BJ (cell line): ENCODE data around the gene ARHGAP42. TPM values are rescaled to one million over a fixed set of nuclear protein-coding genes. Genes with fewer than 3 reads are reported as not detected.

Experiments
- CTCF ChIA-PET: fragments of 350-600 bp; formaldehyde crosslinking; extraction: SDS; loops from one replicate; lab custom pipeline; 2021; ENCODE audit warnings: antibody characterized with exemption, inconsistent platforms; lab: Yijun Ruan, JAX
- POLR2A ChIA-PET: fragments of 300-600 bp; sonication (Branson Sonifier 250); formaldehyde crosslinking; extraction: SDS; loops from one replicate; lab custom pipeline; 2021; ENCODE audit warnings: antibody characterized with exemption; lab: Charles Lee
- DNase-seq: peaks from one replicate; pipeline ENCODE4 v3.0.0-alpha.2; 2011; ENCODE audit warnings: low read depth
- H3K27me3 ChIP-seq: 2 replicates; pipeline ENCODE4 v1.6.0; 2011; ENCODE audit warnings: low read length; ENCODE audit not compliant: control insufficient read depth, insufficient read depth
- H3K36me3 ChIP-seq: 2 replicates; pipeline ENCODE4 v1.5.1; 2011; ENCODE audit warnings: low read length; ENCODE audit not compliant: control insufficient read depth, insufficient read depth
- H3K4me3 ChIP-seq: 2 replicates; pipeline ENCODE4 v1.5.1; 2011; ENCODE audit warnings: low read depth, mild to moderate bottlenecking, control low read depth, low read length
- CTCF ChIP-seq: IDR thresholded peaks from 2 replicates; pipeline ENCODE4 v1.5.1; 2011; ENCODE audit warnings: low read depth, mild to moderate bottlenecking, control low read depth, inconsistent platforms, low read length, moderate library complexity; ENCODE audit not compliant: insufficient read depth
- polyA plus RNA-seq: library from polyadenylated mRNA; depleted of rRNA; stranded (reverse); fragments of >200 nt; gene quantifications from 2 replicates; pipeline ENCODE4 v1.2.3, GENCODE V29; 2011

The ARHGAP42 gene
- polyA plus RNA-seq, 1 experiment, result 0.76 TPM

DNA sequence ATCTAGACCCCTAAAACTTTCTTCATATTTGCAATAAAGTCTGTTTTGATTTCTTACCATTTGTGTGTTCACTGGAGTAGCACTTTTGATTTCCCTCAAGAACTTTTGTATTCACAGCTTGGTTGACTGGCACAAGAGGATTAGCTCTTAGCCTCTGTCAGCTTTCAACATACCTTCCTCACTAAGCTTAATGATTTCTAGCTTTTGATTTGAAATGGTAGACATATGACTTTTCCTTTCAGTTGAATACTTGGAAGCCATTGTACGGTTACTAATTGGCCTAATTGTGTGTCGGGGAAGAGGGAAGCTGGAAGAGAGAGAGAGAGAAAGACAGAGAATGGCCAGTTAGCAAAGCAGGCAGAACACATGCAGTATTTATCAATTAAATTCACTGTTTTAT lies 180.5 kb downstream of the ARHGAP42 start:
- POLR2A ChIA-PET, result no interaction called here
- Histone ChIP-seq H3K36me3 (no peaks in the 10 kb centered on the region), H3K4me3 (no peak overlapping the region), H3K27me3 (no peaks in the 10 kb centered on the region)
- no peak for TF ChIP-seq CTCF
- DNase-seq, result no peak
- CTCF ChIA-PET, result interaction anchor here (0.6 kb wide), 1 partner anchor 138 kb away, joined by 3 read pairs; no protein-coding TSS in a partner anchor

GRCh38 chr11:100869328-100869727 lies 182.2 kb downstream of the ARHGAP42 start:
- no peak for DNase-seq
- no peaks in the 10 kb centered on the region for H3K36me3 ChIP-seq
- no peaks in the 10 kb centered on the region for H3K27me3 ChIP-seq
- no peak overlapping the region for H3K4me3 ChIP-seq
- TF ChIP-seq CTCF, result no peak
- POLR2A ChIA-PET, result no interaction called here
- CTCF ChIA-PET, result no interaction called here

- no peak overlapping the region for H3K4me3 ChIP-seq
- H3K36me3 ChIP-seq, result no peaks in the 10 kb centered on the region
- POLR2A ChIA-PET, result no interaction called here
- no peaks in the 10 kb centered on the region for H3K27me3 ChIP-seq
- CTCF ChIA-PET, result interaction anchor here (0.7 kb wide), 1 partner anchor 228 kb away, joined by 3 read pairs; no protein-coding TSS in a partner anchor
- no peak for DNase-seq
- TF ChIP-seq CTCF, result no peak
These were observed 183.1 kb downstream of the ARHGAP42 start for GRCh38 chr11:100870138-100870537.

DNA sequence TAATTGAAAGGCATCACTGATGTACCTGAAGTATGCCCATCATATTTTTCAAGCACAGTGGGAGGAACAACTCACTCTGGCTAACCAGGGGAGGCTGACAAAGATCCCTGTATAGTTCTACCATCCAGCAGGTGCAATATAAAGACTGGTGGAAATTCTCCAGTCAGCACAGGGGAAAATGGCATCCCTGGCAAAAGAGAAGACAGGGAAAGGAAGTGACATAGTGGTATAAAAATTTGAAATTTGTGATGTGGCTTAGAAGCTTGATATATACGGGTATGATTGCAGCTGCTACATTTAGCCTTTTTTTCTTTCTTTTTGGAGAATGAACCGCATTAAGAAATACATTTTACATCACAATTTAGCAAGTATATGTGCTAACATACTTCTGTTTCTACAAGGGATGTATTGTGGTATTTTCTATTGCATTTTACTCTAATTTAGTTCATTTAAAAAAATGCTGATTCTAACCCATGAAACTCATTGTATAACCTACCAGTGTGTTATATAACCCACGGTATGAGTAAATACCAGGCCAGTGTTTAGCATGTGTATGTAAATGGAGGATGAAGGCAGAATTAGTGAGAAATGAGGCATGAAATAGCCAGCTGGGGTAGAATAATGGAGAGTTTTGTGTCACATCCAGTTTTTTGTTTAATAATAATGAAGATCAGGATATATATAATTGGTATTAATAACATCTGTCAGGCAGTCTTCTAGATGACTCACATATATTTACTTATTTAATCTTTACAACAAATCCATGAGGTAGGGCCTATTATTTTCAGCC lies 186.1 kb downstream of the ARHGAP42 start:
- ChIA-PET POLR2A (no interaction called here), CTCF (no interaction called here)
- H3K36me3 ChIP-seq, result no peaks in the 10 kb centered on the region
- no peak overlapping the region for H3K4me3 ChIP-seq
- H3K27me3 ChIP-seq, result no peaks in the 10 kb centered on the region
- TF ChIP-seq CTCF, result no peak
- DNase-seq, result no peak

DNA sequence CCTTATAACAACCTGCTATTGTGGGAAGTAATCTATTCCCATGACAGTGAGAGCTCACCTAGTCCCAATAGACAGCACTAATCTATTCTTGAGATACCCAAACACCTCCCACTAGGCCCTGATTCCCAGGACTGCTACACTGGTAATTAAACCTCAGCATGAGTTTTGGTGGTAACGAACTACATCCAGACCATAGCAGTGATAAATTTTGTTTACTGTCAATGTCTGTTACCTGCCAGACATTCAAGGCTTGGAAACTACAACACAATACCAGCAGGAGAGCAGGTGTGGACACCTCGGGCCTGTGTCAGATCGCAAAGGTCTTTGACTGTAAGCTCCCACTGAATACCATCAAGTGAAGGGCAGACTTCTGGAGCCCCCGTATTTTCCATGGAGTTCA lies 187.1 kb downstream of the ARHGAP42 start:
- no peaks in the 10 kb centered on the region for H3K27me3 ChIP-seq
- no peak overlapping the region for H3K4me3 ChIP-seq
- ChIA-PET POLR2A (no interaction called here), CTCF (no interaction called here)
- no peak for TF ChIP-seq CTCF
- no peaks in the 10 kb centered on the region for H3K36me3 ChIP-seq
- DNase-seq, result no peak
